Activated CD8-positive, alpha-beta memory T cell treated with anti-CD3 and anti-CD28 coated beads, Interleukin-2, amount 50 U/mL, for 1 hour (primary cell): ENCODE measurements around the gene DIABLO.
"Not testable (repeated sequence)": the region's sequence is repeated elsewhere in the genome, so short reads cannot be mapped to it uniquely, and the experiment has no call there.

Source experiments
- DNase-seq: peaks from one replicate; pipeline ENCODE4 v3.0.0-alpha.2; 2020; ENCODE audit errors: extremely low read depth

Gene DIABLO

GRCh38 chr12:122208073-122208820 lies 17.6 kb downstream of the DIABLO start:
- DNase-seq, result no peak

GRCh38 chr12:122207391-122207790 lies 18.5 kb downstream of the DIABLO start:
- DNase-seq, result no peak

- no peak for DNase-seq
Measured at GRCh38 chr12:122206976-122207375, 18.9 kb downstream of the DIABLO start.

- no peak for DNase-seq
Measured at GRCh38 chr12:122206111-122206881, 19.6 kb downstream of the DIABLO start.

GRCh38 chr12:122205053-122205925 lies 20.6 kb downstream of the DIABLO start:
- DNase-seq, result no peak

- DNase-seq, result no peak
Measured at GRCh38 chr12:122204167-122205052, 21.4 kb downstream of the DIABLO start.

- peak; percentile 47 for DNase-seq
Measured at GRCh38 chr12:122203301-122204166, 22.3 kb downstream of the DIABLO start, which contains the start of gene B3GNT4. TSS of gene B3GNT4 (plus strand) at chr12:122203709. CDS start at chr12:122204619, 910 bp downstream.

- not testable (repeated sequence) for DNase-seq
Measured at GRCh38 chr12:122202811-122203210, 23.0 kb downstream of the DIABLO start.

GRCh38 chr12:122202017-122202416 lies 23.8 kb downstream of the DIABLO start:
- no peak for DNase-seq

- no peak for DNase-seq
Measured at GRCh38 chr12:122201381-122201780, 24.5 kb downstream of the DIABLO start.

- no peak for DNase-seq
Measured at GRCh38 chr12:122200541-122201175, 25.2 kb downstream of the DIABLO start.

GRCh38 chr12:122199484-122200355 lies 26.1 kb downstream of the DIABLO start:
- DNase-seq, result no peak

GRCh38 chr12:122197612-122197966 lies 28.3 kb downstream of the DIABLO start:
- no peak for DNase-seq

GRCh38 chr12:122195405-122195804 lies 30.4 kb downstream of the DIABLO start:
- DNase-seq, result no peak

GRCh38 chr12:122194804-122195203 lies 31.0 kb downstream of the DIABLO start:
- DNase-seq, result no peak

- DNase-seq, result no peak
Measured at GRCh38 chr12:122192441-122192840, 33.4 kb downstream of the DIABLO start.

- peak; percentile 16 for DNase-seq
Measured at GRCh38 chr12:122190842-122191668, 34.8 kb downstream of the DIABLO start.
